HFF-Myc (cell line): Measurements from ENCODE around the gene UBA1.

Source experiments
- DNase-seq: peaks from one replicate; pipeline ENCODE4 v3.0.0-alpha.2; 2011; ENCODE audit warnings: low read depth; ENCODE audit errors: extremely low read depth
- H3K4me3 ChIP-seq: replicated peaks from 2 replicates; pipeline ENCODE4 v1.5.1; 2011; ENCODE audit warnings: low read depth, mild to moderate bottlenecking, control low read depth, low read length
- CTCF ChIP-seq: IDR thresholded peaks from 2 replicates; pipeline ENCODE4 v1.5.1; 2012; ENCODE audit warnings: mild to moderate bottlenecking, low read depth, low read length, control low read depth; ENCODE audit errors: missing control alignments

The UBA1 gene

DNA sequence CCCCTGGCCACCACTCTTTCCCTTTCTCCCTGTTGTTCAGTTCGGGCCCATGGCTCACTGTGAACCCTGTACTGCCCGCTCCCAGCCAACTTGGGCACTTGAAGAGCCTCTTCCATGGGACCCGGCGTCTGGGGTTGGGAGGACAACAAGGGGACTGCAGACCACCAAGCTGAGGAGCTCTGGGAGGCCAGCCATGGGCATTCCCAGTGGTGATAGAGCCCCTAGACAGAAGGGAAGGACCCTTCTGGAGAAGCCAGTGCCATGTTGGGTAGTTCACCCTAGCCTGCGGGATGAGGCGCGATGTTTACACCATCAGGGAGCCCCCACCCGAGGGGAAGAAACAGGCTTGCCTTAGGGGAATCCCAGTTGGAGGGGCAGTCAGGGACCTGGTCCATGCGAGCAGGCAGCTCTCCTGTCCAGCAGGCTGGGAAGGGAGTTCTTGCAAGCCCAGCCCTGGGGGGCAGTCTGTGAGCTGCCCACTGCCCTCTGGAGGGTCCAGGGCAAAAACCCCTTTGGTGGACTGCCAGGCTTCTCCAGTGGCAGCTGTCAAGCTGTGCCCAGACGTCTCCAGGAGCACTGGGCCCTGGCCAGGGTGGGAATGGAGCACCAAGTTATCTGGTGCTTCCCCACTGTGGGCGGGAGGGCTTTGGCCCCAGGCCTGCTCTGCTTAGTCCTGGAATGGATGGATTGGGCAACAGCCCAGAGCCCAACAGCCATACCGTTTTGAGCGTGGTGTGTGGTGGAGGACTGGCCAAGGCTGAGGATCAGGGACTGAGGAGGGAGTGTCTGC is 23.7 kb upstream of the UBA1 start:
- TF ChIP-seq CTCF = no peak
- no peak for DNase-seq
- H3K4me3 ChIP-seq = no peak overlapping the region

DNA sequence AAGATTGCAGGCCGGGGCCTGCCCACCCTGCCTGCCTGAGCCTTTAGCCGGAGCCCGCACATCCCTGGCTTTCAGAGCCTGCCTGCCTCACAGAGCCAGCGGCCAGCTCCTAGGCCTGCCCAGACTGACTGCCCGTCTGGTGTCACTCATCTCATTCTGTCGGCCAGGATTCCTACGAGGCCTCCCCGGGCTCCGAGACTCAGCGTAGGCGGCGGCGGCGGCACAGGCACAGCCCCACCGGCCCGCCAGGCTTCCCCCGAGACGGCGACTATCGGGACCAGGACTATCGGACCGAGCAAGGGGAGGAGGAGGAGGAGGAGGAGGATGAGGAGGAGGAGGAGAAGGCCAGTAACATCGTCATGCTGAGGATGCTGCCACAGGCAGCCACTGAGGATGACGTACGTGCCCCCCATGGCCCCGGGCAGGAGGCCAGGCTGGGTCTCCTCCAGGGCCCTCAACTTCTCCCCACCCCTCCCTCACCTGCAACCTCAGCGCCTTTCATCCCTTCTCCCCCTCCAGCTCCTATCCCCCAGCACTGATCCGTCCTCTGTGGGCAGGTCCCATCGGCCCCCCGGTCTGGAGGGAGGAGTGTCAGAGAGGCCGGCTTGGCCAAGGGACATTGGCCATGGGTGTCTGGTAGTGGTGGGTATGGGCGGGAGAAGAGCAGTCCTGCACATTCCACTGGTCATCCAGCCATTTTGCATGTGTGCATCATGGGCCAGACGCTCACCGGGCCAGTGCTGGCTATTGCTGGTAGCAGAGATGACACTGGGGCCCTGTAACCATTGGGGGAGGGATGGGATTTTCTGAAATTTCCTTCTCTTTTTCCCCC is 22.6 kb upstream of the UBA1 start:
- no peak overlapping the region for H3K4me3 ChIP-seq
- DNase-seq = no peak
- no peak for TF ChIP-seq CTCF

GRCh38 chrX:47171996-47172395 is 21.6 kb upstream of the UBA1 start:
- TF ChIP-seq CTCF = no peak
- no peak for DNase-seq
- H3K4me3 ChIP-seq = no peak overlapping the region

GRCh38 chrX:47172549-47172948 is 21.1 kb upstream of the UBA1 start:
- no peak for TF ChIP-seq CTCF
- no peak for DNase-seq
- no peak overlapping the region for H3K4me3 ChIP-seq

DNA sequence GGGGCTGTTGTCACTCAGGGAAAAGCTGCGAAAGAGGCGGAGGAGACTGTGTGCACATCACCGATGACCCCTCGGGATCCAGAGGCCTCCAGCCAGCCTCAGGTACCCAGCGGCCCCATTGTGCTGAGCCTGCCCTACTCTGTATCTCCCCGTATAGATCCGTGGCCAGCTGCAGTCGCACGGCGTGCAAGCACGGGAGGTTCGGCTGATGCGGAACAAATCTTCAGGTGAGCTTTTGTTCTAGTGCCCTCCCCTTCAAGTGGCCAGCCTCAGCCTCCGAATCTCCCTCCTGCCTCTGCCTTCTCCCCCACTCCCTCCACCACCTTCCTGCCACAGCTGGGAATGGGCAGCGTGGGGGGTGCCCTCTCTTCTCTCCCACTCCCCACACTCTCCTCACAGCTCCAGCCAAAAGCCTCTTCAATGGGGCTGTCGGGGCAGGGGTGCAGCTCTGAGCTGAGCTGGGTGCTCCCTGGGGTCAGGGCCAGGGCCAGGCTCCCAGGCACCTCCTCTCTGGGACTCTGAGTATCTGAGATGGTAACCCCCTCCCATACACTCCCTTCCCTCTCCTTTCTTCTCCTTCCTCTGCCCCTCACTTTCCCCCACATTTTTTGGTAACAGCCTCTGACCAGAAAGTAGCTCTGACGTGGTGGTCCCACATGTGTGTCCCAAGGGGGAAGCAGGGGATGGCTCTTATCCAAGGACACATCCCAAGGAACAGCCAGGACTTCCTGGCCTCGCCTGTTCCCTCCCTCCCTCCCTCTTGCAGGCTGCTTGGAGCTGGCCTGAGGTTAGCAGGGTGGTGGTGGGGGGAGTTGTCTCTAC is 20.4 kb upstream of the UBA1 start:
- no peak for TF ChIP-seq CTCF
- no peak for DNase-seq
- no peak overlapping the region for H3K4me3 ChIP-seq

DNA sequence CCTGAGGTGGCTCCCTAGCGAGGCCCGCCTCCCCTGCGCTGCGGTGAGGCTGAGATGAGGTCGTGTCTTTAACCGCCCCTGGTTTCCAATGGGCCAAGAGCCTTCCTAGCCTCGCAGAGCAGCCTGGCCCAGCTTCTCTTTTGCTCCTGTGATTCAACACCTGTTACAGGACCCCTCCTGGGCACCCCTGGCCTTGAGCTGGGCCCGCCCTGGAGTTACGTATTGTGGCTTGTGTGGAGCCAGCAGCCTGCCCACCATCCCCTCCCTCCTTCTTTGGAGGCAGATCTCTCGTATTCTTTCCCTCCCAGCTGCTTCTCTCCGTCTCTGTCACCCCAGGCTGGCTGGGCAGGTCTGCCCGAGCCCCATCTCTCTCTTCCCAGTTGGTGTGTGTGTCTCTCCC is 19.3 kb upstream of the UBA1 start:
- no peak for DNase-seq
- H3K4me3 ChIP-seq = no peak overlapping the region
- no peak for TF ChIP-seq CTCF
